ENCODE measurements around the gene DZIP3. TPM values are rescaled to one million over a fixed set of nuclear protein-coding genes. Genes with fewer than 3 reads are reported as not detected.
"Not testable (repeated sequence)": the region's sequence is repeated elsewhere in the genome, so short reads cannot be mapped to it uniquely, and the experiment has no call there.

DZIP3 gene
- total and polyA plus RNA-seq, 9 donors, result 5.0 to 20.5 (median 13.0) TPM

GRCh38 chr3:108642526-108642925 lies 53.0 kb downstream of the DZIP3 start:
- Histone ChIP-seq H3K27ac (no peak overlapping the region), H3K9me3 (no peaks in the 10 kb centered on the region), H3K4me1 (ENCODE audit: insufficient read depth) (no peaks in the 10 kb centered on the region), H3K27me3 (no peaks in the 10 kb centered on the region), H3K4me3 (no peak overlapping the region), H3K36me3 (no peaks in the 10 kb centered on the region)
- intact Hi-C loops (cut with DNase I), result no loop called here
- 95 to 97% (median 97%) methylated on average over 3 of the region's 3 CpGs for WGBS, 3 donors
- TF ChIP-seq POLR2A (IDR thresholded peaks at IDR 0.05) (no peak), CTCF (IDR thresholded peaks at IDR 0.05) (no peak)
- no peak for DNase-seq

- TF ChIP-seq EP300 (IDR thresholded peaks at IDR 0.05), result no peak
- TF ChIP-seq POLR2A (IDR thresholded peaks at IDR 0.05), result no peak
- TF ChIP-seq CTCF (IDR thresholded peaks at IDR 0.05), result no peak
- H3K4me1 ChIP-seq (ENCODE audit: insufficient read depth), result no peaks in the 10 kb centered on the region
- H3K36me3 ChIP-seq, result no peaks in the 10 kb centered on the region
- H3K27me3 ChIP-seq, result no peaks in the 10 kb centered on the region
- 90 to 94% (median 94%) methylated on average over 1 of the region's 1 CpG for WGBS, 3 donors
- H3K9me3 ChIP-seq, result no peaks in the 10 kb centered on the region
- intact Hi-C loops (cut with DNase I), result no loop called here
- H3K4me3 ChIP-seq, result no peak overlapping the region
- H3K27ac ChIP-seq, result no peak overlapping the region
- no peak for DNase-seq
These were observed 55.8 kb downstream of the DZIP3 start for GRCh38 chr3:108645364-108645763.

- H3K4me3 ChIP-seq; H3K27ac ChIP-seq; H3K27me3 ChIP-seq; intact Hi-C loops (cut with DNase I); H3K9me3 ChIP-seq; DNase-seq; H3K4me1 ChIP-seq (ENCODE audit: insufficient read depth); H3K36me3 ChIP-seq: not testable (repeated sequence)
- WGBS, 3 donors, result 97 to 98% (median 98%) methylated on average over 15 of the region's 15 CpGs
These were observed 66.1 kb downstream of the DZIP3 start for GRCh38 chr3:108655664-108656063.

- H3K4me1 ChIP-seq (ENCODE audit: insufficient read depth), result no peaks in the 10 kb centered on the region
- H3K27ac ChIP-seq, result no peak overlapping the region
- intact Hi-C loops (cut with DNase I), result no loop called here
- H3K27me3 ChIP-seq, result no peaks in the 10 kb centered on the region
- H3K4me3 ChIP-seq, result no peak overlapping the region
- 7 to 22% (median 8%) methylated on average over 2 of the region's 2 CpGs for WGBS, 3 donors
- no peak for TF ChIP-seq EP300 (IDR thresholded peaks at IDR 0.05)
- no peak for TF ChIP-seq CTCF (IDR thresholded peaks at IDR 0.05)
- TF ChIP-seq POLR2A (IDR thresholded peaks at IDR 0.05), result no peak
- no peaks in the 10 kb centered on the region for H3K9me3 ChIP-seq
- DNase-seq, result no peak
- H3K36me3 ChIP-seq, result no peaks in the 10 kb centered on the region
These were observed 72.2 kb downstream of the DZIP3 start for GRCh38 chr3:108661699-108662098.

- intact Hi-C loops (cut with DNase I), result no loop called here
- WGBS, 3 donors, result 14 to 18% (median 16%) methylated on average over 6 of the region's 6 CpGs
- H3K36me3 ChIP-seq, result no peaks in the 10 kb centered on the region
- H3K27ac ChIP-seq, result no peak overlapping the region
- H3K9me3 ChIP-seq, result no peaks in the 10 kb centered on the region
- H3K4me3 ChIP-seq, result no peak overlapping the region
- DNase-seq, result peak in 1 of 5 donors; percentile 15
- TF ChIP-seq EP300 (IDR thresholded peaks at IDR 0.05), result no peak
- peak; percentile 46 to 59 (median 52) for TF ChIP-seq CTCF (IDR thresholded peaks at IDR 0.05)
- TF ChIP-seq POLR2A (IDR thresholded peaks at IDR 0.05), result no peak
- H3K27me3 ChIP-seq, result no peaks in the 10 kb centered on the region
- no peaks in the 10 kb centered on the region for H3K4me1 ChIP-seq (ENCODE audit: insufficient read depth)
These were observed 72.7 kb downstream of the DZIP3 start for GRCh38 chr3:108662142-108662738.
